NCI-H524 treated with DMSO at 0.1 percent for 48 hours (cell line): ENCODE data around the gene ANKS1A.
"Not testable (repeated sequence)": the region's sequence is repeated elsewhere in the genome, so short reads cannot be mapped to it uniquely, and the experiment has no call there.

Source experiments
- DNase-seq: peaks from one replicate; lab custom pipeline; 2025; lab: John Stamatoyannopoulos, UW

ANKS1A gene

DNA sequence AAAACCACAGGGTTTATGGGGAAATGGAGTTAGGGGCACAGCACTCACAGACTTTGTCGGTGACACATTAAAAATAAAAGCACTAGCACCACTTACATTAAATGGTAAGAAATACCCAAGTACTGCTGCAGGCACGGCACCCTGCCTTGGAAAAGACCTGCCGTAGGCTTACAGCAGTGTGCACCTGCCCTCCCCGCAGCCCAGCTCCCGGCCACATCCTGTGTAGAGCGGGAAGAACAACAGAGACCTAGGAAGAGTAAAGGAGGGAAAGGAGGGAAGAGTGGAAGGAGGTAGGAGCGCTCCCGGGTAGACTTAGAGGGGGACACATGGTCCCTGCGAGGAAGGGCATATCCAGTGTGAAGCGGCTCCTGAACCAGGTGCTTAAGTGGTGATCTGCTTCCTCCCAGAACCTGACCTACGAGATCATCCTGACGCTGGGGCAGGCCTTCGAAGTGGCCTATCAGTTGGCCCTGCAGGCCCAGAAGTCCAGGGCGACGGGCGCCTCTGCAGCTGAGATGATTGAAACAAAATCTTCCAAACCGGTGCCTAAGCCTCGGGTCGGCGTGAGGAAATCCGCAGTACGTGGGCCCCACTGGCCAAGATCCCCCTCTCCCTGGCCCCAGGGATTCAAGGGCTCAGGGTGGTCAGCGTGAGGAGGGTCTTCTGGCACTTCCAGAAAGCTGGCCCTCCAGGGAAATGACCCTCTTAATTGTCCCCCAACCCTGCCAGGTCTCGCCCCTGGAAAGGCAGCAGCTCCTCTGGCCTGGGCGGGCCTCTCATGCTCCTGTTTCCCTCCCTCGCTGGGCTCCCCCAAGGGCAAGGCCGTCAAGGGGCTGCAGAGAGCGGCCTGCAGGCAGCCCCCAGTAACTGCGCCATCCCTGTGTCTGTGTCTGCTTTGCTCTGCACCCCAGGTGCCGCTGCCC, 196.6 kb downstream of the ANKS1A start:
- DNase-seq: no peak

DNA sequence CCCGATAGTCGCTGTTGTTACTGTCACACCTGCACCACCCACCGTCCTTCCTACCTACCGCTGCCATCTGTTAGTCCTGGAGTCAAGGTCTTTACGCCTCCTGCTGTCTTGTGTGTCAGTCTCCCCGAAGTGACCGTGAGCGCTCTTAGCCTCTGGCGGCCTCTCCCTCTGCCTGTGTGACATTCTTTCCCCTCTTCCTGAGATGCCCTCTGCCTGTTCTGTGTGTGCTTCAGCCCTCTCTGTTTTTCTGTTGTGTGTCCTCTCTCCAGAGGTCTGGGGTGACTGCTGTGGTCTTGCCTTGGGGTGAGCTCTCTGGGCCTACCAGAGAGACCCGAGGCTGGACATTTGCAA, 197.2 kb downstream of the ANKS1A start:
- no peak for DNase-seq

DNA sequence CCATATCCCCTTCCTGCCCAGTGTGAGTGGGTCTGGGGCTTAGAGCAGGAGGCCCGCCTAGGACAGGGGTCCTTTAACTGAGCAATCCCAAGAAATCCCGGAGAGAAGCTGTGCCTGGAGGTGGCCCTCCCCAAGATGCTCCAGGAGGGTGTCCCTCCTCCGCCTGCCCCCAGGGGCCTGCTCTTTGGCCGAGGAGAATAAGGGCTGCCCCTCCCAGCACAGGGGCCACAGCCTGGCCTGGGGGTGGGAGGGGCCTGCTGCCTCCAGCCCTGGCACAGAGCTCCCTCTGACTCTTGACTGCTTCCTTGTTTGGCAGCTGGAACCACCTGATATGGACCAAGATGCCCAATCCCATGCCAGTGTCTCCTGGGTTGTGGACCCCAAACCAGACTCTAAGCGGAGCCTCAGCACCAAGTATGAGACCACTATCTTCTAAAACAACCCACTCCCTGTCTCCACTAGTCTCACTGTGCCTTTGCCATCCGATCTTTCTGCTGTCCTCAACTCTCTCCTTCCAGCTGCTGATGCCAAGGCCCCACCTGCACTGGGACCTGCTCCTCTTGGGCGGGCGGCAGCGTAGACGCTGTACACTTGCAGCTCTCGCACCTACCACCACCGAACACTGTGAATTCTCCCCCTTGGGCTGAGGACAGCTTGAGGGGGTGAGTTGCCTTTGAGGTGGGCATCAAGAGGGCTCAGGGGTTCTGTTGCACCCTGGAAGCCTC, 197.7 kb downstream of the ANKS1A start:
- DNase-seq: no peak

DNA sequence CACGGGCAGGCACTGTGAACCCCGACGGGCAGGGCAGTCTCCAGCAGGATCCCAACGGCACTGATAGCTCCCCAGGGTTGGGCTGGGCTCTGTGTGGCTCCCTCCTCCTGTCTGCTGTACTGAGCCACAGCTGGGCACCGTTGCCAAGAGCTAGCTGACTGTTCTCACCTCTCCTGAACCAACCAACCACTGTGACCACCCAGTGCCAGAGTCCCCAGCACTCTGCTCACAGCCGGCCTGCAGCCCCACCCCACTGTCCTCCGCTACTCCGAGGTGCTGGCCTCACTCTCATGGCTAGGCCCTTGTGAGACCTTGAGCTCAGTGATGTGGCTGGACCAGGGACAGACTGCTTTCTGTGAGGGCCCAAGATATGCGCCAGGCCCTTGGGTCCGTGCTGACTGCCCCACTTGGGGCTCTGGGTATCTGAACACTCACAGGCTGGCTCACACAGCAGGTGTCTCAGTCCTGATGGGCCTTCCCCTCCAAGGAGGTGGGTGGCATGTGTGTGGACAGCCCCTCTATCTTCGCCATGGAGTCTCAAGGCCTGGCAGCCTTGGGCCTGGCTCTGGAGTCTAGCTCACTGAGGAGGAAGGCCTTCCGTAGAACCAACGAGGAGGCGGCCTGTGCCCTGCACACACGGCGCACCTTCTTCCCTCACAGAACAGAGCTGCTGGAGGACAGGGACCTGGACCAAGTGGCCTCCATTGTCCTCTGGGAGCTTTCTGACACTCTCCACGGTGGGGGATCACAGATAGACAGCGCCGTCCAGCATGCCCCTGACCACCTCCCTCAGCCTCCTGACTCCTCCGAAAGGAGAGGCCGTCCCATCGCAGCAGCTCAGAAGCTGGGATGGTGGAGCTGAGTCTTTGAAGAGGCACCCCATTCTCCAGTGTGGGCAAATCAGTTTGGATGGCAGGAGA, 198.6 kb downstream of the ANKS1A start:
- DNase-seq: no peak

DNA sequence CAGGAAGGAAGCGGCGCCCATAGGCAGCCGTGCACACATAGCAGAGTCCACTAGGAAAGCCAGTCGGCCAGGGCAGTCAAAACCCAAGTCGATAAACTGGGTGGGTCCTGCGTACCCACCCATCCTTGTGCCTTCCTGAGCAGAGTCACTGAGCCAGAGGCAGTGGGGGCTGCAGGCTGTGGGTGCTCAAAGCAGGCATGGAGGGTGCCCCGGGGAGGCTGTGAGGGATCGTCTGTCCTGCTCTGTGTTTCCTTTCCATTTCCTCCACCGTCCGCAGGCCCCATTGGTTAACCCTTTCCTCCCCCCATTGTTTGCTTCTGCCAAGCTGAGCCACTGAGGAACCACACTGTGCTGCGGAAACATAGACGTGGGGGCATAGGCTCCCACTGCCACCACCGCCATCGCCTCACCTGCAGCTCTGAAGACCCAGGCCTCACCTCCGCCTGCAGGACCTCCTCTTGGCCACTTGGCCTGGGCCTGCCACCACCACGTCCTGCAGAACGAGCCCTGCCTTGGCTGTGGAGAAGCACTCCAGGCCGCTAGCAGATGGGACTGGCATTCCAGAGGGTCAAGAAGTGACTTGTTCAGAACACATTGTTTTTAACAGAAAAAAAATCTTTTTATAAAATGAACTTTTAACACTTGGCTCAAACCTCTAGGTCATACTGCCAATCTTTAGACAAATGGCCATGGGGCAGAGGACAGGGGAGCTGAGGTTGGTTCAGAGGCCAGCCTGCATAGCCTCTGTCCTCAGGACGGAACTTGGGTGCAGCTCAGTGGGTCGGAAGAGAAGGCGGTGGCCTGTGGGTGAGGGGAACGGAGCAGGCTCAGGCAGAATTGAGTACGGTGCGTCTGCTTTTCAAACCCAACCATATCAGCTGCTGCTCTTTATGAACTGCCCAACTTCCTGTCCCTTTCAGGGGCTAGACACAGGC, 199.5 kb downstream of the ANKS1A start:
- no peak for DNase-seq

DNA sequence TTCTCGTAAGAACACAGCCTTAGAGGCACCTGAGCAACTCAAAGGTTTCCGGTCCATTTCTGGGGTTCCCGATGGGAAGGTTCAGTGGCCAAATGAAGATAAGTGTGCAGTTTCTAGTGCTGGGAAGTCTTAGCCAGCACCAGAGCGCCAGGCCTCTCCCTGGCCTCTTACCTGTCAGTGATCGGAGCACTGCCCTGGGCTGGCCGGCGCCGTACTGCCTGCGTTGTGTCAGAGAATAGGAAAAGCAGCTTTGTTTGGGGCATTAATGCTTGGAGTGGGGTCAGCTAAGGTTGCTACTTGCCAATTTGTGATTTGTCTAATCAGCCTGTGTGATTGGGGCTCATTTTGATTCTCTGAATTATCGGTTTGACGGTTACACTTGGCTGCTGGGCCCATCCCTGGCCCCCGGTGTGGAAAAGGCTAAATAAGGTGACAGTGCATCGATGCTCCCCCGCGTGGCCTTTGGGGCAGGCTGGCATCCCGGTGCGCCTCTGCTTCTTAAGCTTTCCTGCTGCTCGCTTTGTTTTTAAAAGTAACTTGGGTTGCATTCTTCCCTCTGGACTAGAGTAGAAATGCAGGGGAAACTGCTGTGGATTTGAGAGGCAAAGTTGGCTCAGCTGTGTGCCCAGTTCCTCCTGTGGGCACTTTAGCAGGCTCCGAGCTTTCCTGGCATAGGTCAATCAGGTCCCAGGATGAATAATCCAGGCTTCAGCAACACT, 200.3 kb downstream of the ANKS1A start:
- DNase-seq: no peak

DNA sequence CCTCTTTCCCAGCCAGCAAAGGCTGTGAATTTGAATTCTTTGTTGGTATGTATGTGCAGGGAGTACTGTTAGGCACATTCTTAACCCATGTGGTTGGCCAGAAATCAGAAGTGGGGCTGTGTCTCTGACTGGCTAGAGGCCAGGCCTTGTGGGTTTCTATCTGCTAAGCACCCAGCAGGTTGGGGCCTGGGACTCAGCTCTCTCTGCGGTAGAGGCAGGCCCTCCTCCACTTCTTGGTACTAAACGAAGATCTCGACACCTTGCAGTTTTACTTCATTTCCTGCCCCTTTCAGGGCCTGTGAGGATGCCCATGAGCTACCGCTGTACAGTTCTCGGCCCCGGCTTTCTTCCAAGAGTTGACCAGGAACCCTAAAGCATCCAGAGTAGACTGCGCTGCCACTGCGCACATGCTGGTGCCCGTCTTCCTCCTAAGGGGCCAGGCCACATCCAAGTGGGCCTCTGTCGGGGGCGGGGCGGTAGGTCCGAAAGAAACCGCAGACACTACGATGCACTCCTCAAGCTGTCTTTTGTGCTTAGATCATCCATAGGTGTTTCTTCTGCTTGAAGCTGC, 201.0 kb downstream of the ANKS1A start:
- no peak for DNase-seq

DNA sequence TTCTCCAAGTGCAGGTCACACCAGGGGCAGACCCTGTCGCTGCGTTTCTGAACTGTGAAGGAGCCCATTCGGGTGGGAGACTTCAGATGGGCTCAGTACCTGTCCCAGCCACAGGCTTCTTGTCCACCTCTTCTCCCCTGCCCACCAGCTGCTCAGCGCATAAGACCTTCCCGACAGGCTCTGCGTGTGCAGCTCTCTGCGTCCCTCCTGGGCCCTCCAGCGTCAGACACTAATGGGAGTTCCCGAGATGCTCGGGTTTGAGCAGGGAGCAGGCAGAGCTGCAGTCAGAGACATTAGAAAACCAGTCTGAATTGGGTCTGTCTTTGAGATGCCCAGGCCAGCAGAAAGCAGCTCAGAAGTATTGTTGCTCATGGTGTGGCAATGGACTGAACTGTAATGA, 201.7 kb downstream of the ANKS1A start:
- no peak for DNase-seq

DNA sequence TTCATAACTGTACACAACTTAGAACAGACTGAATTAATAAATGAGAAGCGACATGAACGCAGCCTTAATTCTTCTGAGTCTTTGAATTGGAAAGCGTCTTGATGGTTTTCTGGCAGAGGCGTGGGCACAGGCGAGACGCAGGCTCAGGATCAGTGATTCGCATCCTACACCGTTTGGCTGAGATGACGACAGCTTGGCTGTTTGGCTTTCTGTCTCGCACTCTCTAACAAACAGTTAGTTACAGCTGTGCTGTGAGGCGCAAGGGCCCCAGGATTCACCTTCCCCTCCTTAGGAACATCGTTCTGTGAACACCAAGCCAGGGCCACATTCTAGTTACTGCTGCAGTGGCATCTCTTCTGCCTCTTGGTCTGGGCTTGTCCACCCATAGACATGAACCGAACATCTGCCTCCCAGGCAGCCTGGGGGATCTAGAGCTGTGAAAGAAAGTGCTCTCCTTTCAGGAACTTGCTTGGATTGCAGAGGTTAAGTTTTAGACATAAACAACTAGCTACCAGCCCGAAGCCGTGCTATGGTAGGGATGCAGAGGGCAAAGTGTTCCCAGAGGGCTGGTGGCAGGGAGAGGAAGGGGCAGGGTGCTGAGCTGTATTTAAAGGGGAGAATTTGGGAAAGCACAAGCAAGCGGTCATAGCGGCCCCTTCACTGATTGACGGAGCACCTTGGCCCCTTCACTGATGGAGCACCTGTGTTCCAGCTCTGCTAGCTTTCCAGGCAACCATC, 202.5 kb downstream of the ANKS1A start:
- DNase-seq: no peak

DNA sequence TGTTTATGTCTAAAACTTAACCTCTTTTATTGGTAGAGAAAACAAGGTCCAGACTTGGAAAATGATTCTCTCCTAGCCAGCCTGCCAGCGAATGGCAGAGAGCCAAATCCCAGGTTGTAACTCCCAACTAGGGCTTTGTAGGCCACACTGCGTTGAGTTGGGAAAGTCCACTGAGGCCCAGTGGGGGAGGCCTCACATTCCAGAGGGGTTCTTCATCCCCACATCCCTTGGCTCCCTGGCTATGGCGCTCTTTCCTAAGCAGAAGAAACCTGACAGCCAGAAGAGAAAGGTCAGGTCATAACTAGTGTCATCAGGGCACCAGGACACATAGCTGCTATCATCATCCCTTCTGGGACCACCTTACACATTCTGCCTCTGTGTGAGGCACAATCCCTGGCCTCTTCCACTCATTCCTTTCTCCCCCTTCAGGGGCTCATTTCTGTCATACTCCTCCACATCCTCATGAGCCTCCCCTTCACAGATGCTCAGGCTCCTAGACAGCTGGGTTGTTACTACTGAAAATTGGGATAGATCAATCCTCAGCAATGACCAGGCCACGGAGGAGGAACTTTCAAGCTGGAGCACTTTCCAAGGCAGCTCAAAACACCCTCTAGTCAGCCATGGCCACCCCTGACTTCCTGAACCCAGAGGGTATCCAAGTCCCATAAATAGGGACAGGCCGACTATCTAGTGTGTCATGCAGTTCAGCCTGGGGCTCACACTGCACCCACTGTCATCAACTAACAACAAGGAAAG, 203.5 kb downstream of the ANKS1A start:
- no peak for DNase-seq

DNA sequence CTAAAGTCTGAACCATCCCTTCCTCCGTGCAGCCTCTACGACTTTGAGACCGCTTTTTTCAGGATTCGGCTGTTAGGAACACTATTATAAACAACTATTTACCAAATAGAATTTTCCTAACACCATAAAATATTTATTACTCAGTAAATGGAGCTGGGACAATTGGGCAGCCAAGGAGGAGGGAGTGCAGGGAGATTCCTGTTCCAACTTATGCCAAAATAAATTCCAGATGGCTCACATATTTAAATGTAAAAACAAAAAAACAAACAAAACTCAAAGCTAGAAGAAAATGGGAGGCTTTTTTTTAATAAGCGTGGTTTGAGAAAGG, 204.0 kb downstream of the ANKS1A start:
- DNase-seq: no peak

DNA sequence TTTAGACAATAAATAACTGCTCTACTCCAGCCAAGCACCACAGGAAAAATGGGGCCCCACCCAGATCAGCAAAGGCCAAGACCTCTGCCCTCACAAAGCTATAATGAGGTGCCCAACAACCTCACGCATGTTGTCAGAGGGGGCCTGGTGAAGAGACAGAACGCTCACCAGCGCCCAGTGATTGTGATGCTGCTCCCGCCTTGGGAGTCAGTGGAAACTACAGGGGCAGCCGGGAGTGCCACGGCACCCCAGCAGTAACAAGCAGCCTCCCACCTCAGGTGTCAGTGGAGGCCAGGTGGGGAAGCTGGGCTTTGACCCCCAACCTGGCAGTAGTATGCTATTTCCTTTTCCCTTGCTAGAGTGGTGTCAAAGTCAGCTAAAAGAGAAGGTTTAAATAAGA, 204.7 kb downstream of the ANKS1A start:
- no peak for DNase-seq

DNA sequence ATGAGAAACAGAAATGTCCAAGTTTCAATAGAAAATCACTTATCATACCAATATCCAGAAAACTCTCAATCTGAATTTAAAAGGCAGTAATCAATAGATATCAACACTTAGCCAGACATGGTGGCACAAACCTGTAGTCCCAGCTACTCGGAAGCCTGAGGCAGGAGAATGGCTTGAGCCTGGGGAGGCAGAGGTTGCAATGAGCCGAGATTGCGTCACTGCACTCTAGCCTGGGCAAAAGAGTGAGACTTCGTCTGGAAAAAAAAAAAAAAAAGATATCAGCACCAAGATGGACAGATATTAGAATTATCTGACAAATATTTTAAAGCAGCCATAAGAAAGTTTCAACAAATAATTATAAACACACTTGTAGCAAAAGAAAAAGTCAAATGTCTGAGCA, 205.1 kb downstream of the ANKS1A start:
- DNase-seq: no peak

DNA sequence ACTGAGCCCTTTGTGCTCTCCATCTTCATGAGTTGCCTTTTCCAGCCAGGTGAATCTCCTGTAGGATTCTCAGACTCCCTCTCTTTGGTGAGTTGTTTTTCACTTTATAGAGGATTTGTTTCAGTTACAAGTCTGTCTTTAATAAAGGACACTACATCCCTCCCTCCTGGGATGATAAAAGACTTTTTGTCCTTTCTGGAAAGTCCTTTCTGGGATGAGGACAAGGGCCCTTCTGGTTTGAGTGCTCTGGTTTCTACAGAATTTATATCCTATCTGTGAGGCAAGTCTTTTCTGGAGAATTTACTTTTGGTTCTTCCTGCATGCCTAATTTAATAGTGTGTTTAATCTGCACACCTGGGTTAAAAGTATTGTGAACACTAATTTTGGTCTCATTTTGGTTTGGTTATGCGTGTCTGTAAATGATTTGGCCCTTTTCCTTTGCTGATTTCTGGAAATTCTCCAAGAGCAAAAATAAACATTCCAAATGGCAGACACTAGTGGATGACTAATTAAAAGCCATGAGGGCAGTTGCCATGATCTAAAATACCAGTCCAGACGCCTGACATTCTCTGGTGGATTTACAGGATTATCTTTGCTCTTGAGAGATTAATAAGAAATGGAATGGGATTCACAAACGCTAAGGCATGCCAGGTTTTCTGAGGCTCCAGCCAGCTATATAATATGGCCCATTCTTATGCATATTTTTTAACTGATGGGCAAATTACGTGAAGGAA, 207.2 kb downstream of the ANKS1A start:
- DNase-seq: peak; percentile 90

DNA sequence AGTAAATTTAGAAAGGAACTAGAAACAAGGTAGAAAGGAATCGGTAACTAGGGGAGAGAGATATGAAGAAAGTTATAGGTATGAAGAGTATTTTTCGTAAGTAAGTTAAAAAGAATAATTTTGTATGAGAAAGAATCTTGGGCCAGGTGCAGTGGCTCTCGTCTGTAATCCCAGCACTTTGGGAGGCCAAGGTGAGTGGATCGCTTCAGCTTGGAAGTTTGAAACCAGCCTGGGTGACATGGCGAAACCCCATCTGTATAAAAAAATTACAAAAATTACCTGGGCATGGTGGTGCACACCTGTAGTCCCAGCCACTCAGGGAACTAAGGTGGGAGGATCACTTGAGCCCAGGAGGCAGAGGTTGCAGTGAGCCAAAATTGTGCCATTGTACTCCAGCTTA, 210.1 kb downstream of the ANKS1A start:
- DNase-seq: no peak

DNA sequence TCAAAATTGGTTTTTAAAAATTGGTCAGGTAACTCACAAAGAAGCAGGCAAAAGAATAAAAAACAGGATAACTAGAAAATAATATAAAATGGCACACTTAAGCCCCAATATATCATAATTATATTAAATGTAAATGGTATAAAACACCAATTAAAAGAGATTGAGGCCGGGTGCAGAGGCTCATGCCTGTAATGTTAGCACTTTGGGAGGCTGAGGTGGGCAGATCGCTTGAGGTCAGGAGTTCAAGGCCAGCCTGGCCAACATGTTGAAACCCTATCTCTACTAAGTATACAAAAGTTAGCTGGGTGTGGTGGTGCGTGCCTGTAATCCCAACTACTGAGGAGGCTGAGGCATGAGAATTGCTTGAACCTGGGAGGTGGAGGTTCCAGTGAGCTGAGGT, 216.0 kb downstream of the ANKS1A start:
- DNase-seq: no peak

DNA sequence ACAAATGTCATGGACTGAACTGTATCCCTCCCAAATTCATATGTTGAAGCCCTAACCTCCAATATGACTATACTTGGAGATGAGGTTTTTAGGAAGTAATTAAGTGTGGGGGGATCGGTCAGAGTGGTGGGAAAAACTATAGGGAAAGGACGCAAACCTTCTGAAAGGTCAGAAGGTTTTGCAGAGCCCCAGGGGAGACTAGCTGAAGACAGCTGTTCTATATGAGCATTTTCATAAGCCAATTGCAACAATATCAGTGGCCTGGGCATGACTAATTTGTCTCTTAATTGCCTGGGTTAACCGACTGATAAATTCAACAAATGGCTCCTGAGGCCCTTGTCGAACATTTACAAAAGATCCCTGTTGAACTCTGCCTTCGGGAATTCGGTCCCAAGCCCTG, 217.0 kb downstream of the ANKS1A start:
- not testable (repeated sequence) for DNase-seq

DNA sequence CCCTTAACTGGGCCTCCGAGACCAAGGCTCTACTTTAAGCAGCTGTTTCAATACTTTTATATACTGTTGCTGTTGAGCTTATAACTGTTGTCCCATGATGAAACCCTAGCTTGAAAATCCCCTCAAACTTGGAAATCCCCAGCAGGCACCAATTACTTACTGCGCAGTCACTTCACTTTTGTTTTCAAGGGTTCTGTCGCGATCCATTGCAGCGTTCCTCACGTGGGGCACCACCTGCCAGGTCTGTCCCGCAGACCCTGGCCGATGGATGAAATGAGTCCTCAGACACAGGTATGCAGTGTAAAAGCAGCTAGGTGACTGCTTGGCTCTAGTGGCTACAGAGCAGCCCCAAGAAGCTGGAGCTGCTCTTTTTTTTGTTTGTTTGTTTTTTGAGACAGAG, 218.2 kb downstream of the ANKS1A start:
- not testable (repeated sequence) for DNase-seq
